ENCODE results near the gene ADAMTS19.

Gene ADAMTS19

DNA sequence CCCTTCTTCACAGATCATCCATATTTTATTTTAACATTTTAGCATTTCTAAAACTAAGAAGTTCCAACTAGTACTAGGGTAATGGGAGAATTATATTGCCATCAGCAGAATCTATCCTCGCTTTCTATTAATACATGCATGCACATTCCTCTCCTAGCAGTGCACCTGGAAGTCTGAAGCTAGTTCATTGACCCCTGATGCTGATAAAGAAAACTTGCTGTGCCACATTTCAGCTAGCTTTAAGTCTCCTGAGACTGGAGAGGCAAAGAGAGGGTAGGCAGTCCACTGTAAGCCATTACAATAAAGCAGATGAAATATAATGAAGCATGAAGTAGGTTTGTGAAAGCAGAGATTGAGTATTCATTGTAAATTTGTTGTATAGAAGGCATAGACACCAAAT lies 303.6 kb downstream of the ADAMTS19 start:
- DNase-seq (ENCODE audit: low read depth): no peak
- TF ChIP-seq, protein P1, sequence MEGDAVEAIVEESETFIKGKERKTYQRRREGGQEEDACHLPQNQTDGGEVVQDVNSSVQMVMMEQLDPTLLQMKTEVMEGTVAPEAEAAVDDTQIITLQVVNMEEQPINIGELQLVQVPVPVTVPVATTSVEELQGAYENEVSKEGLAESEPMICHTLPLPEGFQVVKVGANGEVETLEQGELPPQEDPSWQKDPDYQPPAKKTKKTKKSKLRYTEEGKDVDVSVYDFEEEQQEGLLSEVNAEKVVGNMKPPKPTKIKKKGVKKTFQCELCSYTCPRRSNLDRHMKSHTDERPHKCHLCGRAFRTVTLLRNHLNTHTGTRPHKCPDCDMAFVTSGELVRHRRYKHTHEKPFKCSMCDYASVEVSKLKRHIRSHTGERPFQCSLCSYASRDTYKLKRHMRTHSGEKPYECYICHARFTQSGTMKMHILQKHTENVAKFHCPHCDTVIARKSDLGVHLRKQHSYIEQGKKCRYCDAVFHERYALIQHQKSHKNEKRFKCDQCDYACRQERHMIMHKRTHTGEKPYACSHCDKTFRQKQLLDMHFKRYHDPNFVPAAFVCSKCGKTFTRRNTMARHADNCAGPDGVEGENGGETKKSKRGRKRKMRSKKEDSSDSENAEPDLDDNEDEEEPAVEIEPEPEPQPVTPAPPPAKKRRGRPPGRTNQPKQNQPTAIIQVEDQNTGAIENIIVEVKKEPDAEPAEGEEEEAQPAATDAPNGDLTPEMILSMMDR (IDR thresholded peaks at IDR 0.05; ENCODE audit: insufficient read depth, low read depth, low read length, missing control alignments): no peak
- no peak overlapping the region for H3K4me3 ChIP-seq (ENCODE audit: low read depth, low read length)

DNA sequence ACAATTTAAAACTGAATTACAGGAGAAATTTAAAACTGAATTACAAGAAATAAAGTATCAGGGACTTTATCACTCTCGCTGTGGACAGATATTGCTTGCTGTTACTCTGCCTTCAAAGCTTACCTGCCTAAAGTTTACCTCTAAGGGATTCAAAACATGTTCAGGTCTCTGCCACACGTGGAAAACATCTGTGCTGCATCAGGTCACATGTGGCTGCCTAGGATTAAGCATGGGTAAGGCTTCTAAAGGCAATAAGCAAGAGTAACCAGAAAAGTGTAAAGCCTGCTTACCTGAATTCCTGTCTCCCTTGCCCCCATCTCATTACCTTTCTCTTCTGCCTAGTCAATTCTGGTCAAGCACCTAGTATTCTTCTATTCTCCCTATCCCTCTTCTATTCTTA lies 306.7 kb downstream of the ADAMTS19 start:
- TF ChIP-seq, protein P1 (IDR thresholded peaks at IDR 0.05; ENCODE audit: insufficient read depth, low read depth, low read length, missing control alignments): no peak
- H3K4me3 ChIP-seq (ENCODE audit: low read depth, low read length): no peak overlapping the region
- DNase-seq (ENCODE audit: low read depth): no peak

DNA sequence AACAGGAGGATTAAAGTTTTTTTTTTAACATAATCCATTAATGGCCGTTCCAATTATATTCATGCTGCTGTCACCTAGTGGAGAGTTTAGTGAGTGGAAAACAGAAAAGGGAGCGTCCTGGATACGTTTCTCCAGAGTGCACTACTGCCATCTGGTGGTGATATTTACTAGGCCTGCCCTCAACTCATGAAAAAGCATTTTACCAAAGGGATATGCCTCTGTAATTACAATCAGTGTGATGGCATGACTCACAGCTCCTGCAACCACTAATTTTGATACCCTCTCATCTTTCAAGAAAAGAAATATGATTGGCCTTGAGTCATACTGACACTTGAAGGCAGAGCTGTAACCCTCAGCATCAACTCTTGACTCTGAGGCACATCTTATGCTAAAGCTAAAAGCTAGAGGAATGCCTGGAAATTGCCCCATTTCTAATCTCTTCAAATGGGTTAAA lies 307.9 kb downstream of the ADAMTS19 start:
- no peak overlapping the region for H3K4me3 ChIP-seq (ENCODE audit: low read depth, low read length)
- TF ChIP-seq, protein P1 (IDR thresholded peaks at IDR 0.05; ENCODE audit: insufficient read depth, low read depth, low read length, missing control alignments): peak; percentile 82
- peak; percentile 85 for DNase-seq (ENCODE audit: low read depth)

DNA sequence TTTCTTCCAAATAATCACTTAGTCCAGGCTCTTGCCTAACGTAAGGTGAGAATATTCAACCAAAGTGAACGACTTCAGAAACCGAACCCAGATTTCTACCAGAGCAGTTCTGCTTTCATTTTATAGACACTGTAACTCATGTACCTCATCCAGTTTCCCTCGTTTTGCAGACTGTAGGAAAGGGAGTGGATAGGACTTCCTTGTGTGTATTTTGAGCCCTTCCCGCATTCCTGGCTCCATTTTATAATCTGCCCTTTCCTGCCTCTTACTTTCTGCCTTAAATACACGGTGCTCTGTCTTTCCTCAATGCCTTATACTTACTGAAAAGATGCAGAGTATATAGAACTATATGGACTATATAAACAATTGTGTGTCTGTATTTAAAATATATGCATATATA lies 308.6 kb downstream of the ADAMTS19 start:
- H3K4me3 ChIP-seq (ENCODE audit: low read depth, low read length): no peak overlapping the region
- DNase-seq (ENCODE audit: low read depth): no peak
- TF ChIP-seq, protein P1 (IDR thresholded peaks at IDR 0.05; ENCODE audit: insufficient read depth, low read depth, low read length, missing control alignments): no peak

DNA sequence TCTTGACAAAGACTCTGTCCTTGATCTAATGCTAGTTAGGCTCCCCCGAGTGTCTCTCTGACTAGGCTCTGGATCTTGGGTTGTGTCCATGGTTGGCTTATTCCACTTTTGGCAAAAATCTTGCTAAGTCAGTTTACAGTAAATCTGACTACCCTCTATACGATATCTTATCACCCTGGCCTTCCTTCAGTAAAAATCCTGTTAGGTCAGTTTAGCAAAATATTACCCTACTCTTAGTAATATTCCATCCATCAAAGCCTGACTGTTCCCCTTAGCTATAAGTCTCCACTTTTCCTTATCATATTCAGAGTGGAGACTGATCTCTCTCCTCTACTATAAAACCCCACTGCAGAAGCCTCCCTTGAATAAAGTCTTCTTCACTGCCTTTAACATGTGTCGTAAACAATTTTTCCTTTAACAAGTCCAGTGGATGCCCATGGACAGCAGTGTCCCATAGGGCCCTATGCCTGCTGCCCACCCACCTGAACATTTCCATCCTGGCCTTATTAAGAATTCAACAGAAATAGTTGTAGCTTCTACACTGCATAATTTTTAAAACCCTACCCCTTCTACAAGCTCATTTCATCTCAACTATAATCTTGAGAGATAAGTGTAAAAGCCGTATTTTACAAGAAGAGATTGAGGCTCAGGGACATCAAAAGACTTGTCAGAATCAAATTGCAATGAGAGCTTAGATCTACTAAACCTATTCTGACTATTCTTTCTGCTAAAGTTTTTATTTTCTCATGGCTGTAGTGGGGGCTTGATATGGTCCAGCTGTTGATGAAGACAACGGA lies 310.1 kb downstream of the ADAMTS19 start:
- TF ChIP-seq, protein P1 (IDR thresholded peaks at IDR 0.05; ENCODE audit: insufficient read depth, low read depth, low read length, missing control alignments): no peak
- H3K4me3 ChIP-seq (ENCODE audit: low read depth, low read length): no peak overlapping the region
- no peak for DNase-seq (ENCODE audit: low read depth)

DNA sequence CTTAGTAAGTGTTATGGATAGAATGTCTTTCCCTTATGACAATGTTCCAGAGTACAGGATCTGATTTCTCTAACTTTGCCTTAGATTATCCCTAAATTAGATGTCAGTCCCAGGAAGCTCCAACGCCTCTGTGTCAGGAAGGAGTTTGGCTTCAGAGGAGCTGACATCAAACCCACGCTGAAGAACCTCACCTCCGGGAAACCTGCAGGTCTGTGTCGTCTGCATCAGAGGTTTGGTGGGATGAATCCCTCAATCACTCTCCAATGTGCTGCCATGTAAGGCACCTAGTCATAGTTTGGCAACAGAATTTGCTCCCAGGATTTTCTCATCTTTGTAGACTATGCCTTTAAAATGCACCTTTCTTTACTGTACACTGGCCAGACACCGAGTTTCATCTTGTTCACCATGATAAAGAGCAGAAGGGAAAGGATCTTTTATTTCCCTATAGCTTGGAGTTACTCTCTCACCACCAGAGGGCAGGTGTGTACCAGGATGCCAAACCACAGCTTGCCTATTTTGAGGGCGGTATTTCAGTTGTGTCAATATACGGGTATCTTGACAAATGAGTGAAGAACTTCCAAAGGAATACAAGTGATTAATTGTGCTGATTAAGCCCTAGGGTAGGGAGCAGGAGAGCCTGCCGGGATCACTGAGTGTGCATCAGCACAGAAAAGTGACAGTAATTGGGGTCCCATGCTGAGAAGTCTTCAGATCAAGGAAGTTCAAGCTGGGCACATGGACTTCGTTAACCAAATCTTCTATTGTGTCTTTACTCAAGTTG lies 311.1 kb downstream of the ADAMTS19 start:
- DNase-seq (ENCODE audit: low read depth): peak; percentile 62
- H3K4me3 ChIP-seq (ENCODE audit: low read depth, low read length): no peak overlapping the region
- TF ChIP-seq, protein P1 (IDR thresholded peaks at IDR 0.05; ENCODE audit: insufficient read depth, low read depth, low read length, missing control alignments): peak; percentile 78

All from GM12865 (cell line).